ENCODE data around the gene PTK7. TPM values are rescaled to one million over a fixed set of nuclear protein-coding genes. Genes with fewer than 3 reads are reported as not detected.

PTK7 gene
- total RNA-seq, 3 donors from 2014 or later = 7.0 to 57.1 (median 52.1) TPM

- H3K9me3 ChIP-seq = no peaks in the 10 kb centered on the region
- H3K27ac ChIP-seq = no peak overlapping the region
- TF ChIP-seq POLR2AphosphoS5 (IDR thresholded peaks at IDR 0.05) (no peak), CTCF (IDR thresholded peaks at IDR 0.05) (no peak), POLR2A (IDR thresholded peaks at IDR 0.05) (no peak)
- intact Hi-C loops (cut with DNase I; ENCODE audit: low total_unique reads) = loop anchor here (10.0 kb wide), 1 partner anchor 240 kb away; no protein-coding TSS in a partner anchor
- no peak overlapping the region for H3K4me3 ChIP-seq
- peaks cover 3 to 4% of the 10 kb centered on the region in 2 donors for H3K4me1 ChIP-seq
- H3K27me3 ChIP-seq = no peaks in the 10 kb centered on the region
- peaks cover 4% of the 10 kb centered on the region for H3K36me3 ChIP-seq
- no peak for DNase-seq (ENCODE audit: low spot score in 2 of 2)
These were observed 68.8 kb downstream of the PTK7 start for GRCh38 chr6:43144879-43145278.

GRCh38 chr6:43146261-43146660, 70.1 kb downstream of the PTK7 start:
- TF ChIP-seq POLR2AphosphoS5 (IDR thresholded peaks at IDR 0.05) = no peak
- TF ChIP-seq POLR2A (IDR thresholded peaks at IDR 0.05) = no peak
- TF ChIP-seq CTCF (IDR thresholded peaks at IDR 0.05) = no peak
- H3K9me3 ChIP-seq = no peaks in the 10 kb centered on the region
- H3K4me3 ChIP-seq = no peak overlapping the region
- no peak for DNase-seq (ENCODE audit: low spot score in 2 of 2)
- intact Hi-C loops (cut with DNase I; ENCODE audit: low total_unique reads) = loop anchor here (10.0 kb wide), 1 partner anchor 241 kb away; no protein-coding TSS in a partner anchor
- no peaks in the 10 kb centered on the region for H3K27me3 ChIP-seq
- H3K4me1 ChIP-seq = peaks cover 3 to 4% of the 10 kb centered on the region in 2 donors
- H3K36me3 ChIP-seq = peaks cover 4% of the 10 kb centered on the region
- H3K27ac ChIP-seq = no peak overlapping the region

GRCh38 chr6:43146709-43147688, 70.9 kb downstream of the PTK7 start:
- no peaks in the 10 kb centered on the region for H3K27me3 ChIP-seq
- intact Hi-C loops (cut with DNase I; ENCODE audit: low total_unique reads) = loop anchor here (10.0 kb wide), 1 partner anchor 242 kb away; no protein-coding TSS in a partner anchor
- H3K36me3 ChIP-seq = peaks cover 4% of the 10 kb centered on the region
- no peak overlapping the region for H3K4me3 ChIP-seq
- H3K4me1 ChIP-seq = peaks cover 3 to 4% of the 10 kb centered on the region in 2 donors
- no peak for DNase-seq (ENCODE audit: low spot score in 2 of 2)
- TF ChIP-seq POLR2AphosphoS5 (IDR thresholded peaks at IDR 0.05) (no peak), CTCF (IDR thresholded peaks at IDR 0.05) (no peak)
- H3K27ac ChIP-seq = no peak overlapping the region
- no peaks in the 10 kb centered on the region for H3K9me3 ChIP-seq

GRCh38 chr6:43147691-43148477, 71.8 kb downstream of the PTK7 start:
- DNase-seq (ENCODE audit: low spot score in 2 of 2) = no peak
- Histone ChIP-seq H3K27me3 (no peaks in the 10 kb centered on the region), H3K4me3 (no peak overlapping the region), H3K4me1 (peaks cover 3 to 4% of the 10 kb centered on the region in 2 donors), H3K9me3 (no peaks in the 10 kb centered on the region), H3K36me3 (peaks cover 4% of the 10 kb centered on the region), H3K27ac (no peak overlapping the region)
- TF ChIP-seq POLR2A (IDR thresholded peaks at IDR 0.05) = no peak
- no peak for TF ChIP-seq POLR2AphosphoS5 (IDR thresholded peaks at IDR 0.05)
- intact Hi-C loops (cut with DNase I; ENCODE audit: low total_unique reads) = loop anchor here (10.0 kb wide), 1 partner anchor 243 kb away; no protein-coding TSS in a partner anchor

GRCh38 chr6:43149265-43149664, 73.2 kb downstream of the PTK7 start:
- Histone ChIP-seq H3K4me3 (no peak overlapping the region), H3K36me3 (peaks cover 4% of the 10 kb centered on the region), H3K27me3 (no peaks in the 10 kb centered on the region), H3K27ac (no peak overlapping the region), H3K4me1 (no peaks in the 10 kb centered on the region), H3K9me3 (no peaks in the 10 kb centered on the region)
- intact Hi-C loops (cut with DNase I; ENCODE audit: low total_unique reads) = loop anchor here (10.0 kb wide), 1 partner anchor 244 kb away; no protein-coding TSS in a partner anchor
- no peak for DNase-seq (ENCODE audit: low spot score in 2 of 2)
- TF ChIP-seq CTCF (IDR thresholded peaks at IDR 0.05) = no peak
- TF ChIP-seq POLR2AphosphoS5 (IDR thresholded peaks at IDR 0.05) = no peak
- no peak for TF ChIP-seq POLR2A (IDR thresholded peaks at IDR 0.05)
